ENCODE measurements around the gene GATA3.

GATA3 gene

DNA sequence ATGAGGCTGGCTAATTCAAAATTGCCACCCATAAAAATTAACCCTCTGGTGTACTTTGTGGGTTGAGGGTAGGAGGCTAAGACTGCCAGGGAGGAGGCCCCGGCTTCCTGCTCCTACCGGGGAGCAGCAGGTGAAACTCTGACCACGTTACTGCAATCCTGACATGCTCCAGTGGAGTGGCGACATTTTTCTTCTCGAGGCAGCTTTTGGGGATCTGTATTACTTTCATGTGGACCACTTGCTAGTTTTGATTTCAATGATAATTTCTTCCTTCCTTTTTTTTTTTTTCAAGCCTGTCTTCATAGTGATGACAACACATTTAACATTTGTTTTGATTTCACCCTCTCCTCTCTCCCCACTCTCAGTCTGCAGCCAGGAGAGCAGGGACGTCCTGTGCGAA is 14.6 kb downstream of the GATA3 start:
- no peak for DNase-seq

DNA sequence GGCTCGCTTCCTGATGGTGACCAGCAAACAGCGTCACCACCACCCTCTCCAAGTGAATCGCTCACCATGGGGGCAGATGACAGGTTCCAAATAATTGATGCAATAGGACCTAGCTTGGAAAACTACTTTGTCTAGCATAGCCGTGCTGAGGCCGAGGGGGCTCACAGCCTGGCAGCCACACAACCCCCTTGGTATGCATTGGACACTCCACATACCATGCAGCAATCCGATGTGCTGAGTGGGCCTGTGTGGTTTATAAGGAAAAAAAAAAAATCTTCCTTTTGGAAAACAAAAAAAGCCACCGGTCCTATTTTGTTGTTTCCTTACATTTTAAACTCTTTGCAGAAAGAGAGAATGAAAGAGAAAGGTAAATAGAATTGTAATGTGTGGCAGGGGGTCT is 15.1 kb downstream of the GATA3 start:
- DNase-seq = no peak

DNA sequence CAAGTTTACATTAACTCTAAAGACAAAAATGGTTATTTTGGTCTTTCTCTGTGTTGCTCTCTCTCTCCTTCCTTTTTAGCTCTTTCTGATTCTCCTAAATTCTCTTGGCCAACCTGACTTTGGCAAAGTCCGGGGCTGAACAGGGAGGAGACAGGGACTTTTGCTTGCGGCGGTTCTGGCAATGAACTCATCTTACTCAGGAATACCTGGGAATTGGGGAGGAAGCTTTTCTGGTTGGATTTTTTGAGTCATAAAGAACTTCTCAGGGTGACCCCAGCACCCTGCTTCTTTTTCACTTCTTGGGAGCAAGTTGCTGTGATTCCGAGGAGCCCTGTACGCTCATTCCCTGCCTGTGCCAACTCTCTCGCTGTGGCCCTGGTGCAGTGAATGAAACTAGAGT is 16.0 kb downstream of the GATA3 start:
- no peak for DNase-seq

DNA sequence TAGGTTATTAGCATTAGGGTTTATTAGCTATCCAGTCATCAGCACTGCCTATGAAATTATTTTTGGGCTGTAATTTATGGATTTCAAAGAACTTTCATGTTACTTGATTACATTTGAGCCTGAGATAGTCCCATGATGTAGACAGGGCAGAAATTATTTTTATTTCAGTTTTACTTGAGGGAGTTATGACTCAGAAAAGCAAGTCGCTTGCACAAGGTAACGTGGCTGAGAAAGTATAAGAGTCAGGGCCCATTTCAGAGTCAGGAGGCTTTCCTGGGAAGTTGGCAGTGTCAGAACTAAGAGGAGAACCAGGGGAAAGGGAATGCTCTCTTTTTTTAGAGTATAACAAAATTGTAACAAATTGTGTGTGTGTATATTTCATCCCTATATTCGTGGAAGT is 16.5 kb downstream of the GATA3 start:
- no peak for DNase-seq

DNA sequence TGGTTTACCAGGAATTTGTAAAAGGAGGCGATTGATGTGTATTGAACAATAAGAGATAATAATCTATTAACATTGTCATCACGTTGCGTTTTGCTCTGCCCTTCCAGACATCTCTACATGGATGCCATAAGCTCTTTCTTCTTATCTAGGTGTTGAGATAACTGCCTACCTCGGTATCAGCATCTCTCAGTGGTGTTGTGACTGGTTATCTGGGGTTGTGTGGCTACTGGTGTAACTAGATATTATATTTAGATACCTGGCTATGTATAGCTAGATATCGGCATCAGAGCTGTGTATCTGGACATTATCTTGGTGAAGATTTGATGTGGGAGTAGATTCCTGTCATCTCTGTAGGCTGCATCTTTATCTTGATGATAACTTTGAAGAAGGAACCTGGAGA is 17.2 kb downstream of the GATA3 start:
- DNase-seq = no peak

DNA sequence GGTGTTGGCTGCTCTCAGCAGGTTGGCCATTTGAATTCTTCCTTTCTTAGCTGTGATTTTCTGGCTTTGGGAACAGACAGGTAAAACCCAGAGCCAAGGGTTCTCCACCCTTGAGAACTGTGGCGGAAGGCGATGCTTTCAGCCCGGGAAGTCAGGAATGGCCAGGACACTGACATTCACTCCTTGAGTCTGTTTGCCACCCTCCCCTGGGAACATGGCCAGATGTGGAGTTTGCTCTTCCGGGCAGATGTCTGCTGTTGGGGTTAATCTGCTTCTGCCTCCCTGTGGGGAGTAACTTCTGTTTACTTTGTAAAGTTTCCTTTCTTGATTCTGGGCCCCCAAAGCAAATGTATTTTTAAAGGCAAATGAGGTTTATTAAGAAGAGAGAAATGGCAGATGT is 17.7 kb downstream of the GATA3 start:
- DNase-seq = no peak

DNA sequence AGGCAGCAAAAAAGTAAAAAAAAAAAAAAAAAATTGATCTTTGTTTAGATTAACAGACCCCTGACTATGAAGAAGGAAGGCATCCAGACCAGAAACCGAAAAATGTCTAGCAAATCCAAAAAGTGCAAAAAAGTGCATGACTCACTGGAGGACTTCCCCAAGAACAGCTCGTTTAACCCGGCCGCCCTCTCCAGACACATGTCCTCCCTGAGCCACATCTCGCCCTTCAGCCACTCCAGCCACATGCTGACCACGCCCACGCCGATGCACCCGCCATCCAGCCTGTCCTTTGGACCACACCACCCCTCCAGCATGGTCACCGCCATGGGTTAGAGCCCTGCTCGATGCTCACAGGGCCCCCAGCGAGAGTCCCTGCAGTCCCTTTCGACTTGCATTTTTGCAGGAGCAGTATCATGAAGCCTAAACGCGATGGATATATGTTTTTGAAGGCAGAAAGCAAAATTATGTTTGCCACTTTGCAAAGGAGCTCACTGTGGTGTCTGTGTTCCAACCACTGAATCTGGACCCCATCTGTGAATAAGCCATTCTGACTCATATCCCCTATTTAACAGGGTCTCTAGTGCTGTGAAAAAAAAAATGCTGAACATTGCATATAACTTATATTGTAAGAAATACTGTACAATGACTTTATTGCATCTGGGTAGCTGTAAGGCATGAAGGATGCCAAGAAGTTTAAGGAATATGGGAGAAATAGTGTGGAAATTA is 19.4 kb downstream of the GATA3 start:
- DNase-seq = no peak

DNA sequence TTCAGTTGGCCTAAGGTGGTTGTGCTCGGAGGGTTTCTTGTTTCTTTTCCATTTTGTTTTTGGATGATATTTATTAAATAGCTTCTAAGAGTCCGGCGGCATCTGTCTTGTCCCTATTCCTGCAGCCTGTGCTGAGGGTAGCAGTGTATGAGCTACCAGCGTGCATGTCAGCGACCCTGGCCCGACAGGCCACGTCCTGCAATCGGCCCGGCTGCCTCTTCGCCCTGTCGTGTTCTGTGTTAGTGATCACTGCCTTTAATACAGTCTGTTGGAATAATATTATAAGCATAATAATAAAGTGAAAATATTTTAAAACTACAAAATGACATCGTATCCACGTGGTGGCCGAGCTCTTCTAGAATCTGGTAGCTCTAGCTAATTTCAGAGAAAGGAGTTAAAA is 20.4 kb downstream of the GATA3 start:
- DNase-seq = no peak

DNA sequence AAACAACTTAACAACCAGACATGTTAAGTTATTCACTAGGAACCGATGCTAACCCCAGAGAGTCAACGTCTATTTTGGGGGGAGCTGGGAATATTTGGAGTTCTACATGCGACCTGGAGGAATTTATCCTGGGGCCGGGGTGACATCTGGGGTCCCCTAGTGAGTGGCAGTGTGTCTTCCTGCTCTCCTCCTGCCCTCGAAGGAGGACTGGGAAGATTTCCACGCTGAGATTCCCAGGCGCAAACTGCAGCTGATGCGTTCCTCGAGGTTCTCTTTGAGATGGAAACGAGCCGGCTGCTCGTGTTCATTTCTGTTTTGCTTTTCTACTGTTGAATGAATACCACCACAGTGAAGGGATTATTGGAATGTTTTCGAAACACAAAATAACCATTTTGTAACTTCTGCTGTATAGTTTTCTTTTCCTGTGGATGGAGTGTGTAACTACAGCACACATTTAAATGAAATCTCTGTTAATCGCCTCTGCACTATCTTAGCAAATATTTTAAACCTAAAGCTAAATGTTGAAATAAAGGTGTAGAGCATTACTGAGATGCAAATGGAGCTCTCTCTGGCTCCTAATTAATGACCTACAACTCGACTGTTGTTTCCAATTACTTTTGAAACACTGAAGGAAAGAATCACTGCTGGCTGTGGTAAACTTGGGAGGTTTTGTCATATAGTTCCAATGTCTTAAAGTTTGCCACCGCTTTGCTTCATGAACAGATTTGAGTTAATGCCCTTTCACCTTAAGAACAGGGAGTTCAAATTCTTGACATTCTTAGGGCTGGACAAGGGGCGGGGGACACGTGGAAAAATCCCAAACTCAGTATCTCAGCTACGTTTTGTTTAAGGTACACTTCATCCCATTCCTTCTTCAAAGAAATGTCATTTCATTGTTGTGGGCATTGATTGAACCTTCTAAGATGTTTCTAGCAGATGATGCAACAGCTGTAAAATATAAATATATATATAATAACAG is 21.1 kb downstream of the GATA3 start:
- DNase-seq = no peak

DNA sequence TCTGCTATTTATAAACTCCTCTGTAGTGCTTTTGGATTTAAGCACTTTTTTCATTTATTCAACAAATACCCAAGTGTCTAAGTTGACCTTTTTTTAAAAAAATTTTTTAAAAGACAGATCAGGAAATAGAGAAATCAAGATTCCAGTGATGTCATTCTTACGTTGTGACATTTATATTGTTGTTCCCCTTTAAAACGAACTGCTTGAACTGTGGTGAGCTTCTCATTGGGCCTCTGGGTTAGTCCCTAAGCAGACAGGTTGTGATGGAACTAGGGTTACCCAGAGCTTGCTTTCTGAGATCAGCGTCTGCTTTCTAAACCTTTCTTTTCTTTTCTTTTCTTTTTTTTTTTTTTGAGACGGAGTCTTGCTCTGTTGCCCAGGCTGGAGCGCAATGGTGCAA is 22.4 kb downstream of the GATA3 start:
- no peak for DNase-seq

DNA sequence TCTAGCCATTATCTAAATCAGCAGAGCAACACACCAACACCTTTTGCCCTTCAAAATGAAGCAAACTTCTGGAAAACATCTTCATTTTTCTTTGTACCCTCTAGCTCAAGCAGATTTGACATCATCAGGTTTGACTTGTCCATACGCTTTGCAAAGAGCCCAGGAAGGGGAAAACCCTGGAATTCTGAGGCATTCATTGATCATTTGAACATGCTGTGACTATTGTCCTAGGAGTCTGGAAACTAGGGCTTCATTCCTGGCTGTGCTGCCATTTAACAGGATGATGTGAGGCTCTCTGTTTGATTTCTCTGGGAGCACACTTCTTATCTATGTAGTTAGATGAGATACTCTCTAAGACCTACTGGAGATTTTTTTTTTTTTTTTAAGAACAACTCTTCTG is 23.5 kb downstream of the GATA3 start:
- DNase-seq = no peak

DNA sequence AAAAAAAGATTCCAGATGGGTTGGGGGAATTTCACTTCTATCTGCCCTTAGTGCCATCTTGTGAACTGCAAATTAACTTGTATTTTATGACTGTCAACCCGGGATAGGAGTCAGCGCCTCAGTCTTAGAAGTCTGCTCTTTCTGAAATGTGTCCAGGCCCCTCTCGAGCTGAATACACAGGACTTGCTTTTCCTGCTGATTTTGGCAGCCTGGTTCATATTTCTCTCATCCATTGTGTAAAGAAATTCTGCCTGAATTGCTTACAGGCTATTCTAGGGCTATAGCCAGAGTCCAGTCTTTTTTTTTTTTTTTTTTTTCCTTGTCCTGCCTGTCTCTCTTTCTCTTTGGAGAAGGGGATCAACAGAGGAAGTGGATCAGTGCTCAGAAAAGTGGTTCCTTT is 24.6 kb downstream of the GATA3 start:
- DNase-seq = no peak

DNA sequence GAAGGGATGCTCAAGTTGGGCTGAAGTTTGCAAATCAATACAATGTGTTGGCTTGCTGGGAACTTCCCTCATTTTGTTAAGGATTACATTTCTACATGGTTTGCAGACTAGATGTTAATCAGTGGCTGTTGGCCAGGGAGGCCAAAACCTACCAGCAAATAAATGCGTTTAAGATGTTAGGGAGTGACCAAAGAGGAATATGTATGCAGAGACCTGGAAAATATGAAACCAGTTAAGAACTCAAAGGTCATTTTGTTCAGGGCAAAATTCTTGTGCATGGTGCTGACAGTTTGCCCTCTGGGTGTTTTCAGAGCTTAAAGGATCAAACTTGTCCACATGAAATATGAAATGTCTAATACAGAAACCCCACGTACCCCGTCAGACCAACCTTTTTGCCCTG is 30.3 kb downstream of the GATA3 start:
- no peak for DNase-seq

DNA sequence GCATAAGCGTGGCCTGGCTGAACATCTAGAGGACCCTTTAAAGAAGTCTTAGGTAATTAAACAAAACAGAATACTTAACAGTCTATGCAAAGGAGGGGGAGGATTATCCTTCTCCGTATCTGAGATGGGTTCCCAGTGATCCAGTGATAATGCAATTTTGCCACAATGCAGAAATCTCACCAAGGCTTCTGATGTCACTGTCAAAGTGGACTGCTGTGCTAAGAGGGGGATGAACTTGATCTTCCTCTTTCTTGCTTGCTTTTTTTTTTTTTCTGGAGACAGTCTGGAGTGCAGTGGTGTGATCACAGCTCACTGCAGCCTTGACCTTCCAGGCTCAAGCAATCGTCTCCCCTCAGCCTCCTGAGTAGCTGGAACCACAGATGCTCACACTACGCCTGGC is 30.8 kb downstream of the GATA3 start:
- DNase-seq = no peak

DNA sequence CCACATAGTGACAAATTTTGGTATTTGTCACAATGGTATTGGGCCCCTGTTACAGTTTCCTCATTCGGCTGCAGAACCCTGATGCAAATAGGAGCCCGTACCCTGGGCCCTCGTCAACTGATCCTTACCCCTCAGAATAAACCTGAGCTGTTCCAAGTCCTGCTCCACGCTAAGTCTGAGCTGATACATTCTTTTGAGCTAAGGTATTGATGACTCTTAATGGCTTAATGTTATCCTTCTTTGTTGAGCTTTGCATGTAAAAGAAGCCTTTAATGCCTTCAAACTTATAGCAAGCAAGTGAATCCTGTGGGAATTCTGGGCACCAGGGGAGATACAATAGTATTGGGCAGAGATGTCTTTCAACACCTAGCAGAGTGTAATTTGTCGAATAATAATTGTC is 31.8 kb downstream of the GATA3 start:
- no peak for DNase-seq

DNA sequence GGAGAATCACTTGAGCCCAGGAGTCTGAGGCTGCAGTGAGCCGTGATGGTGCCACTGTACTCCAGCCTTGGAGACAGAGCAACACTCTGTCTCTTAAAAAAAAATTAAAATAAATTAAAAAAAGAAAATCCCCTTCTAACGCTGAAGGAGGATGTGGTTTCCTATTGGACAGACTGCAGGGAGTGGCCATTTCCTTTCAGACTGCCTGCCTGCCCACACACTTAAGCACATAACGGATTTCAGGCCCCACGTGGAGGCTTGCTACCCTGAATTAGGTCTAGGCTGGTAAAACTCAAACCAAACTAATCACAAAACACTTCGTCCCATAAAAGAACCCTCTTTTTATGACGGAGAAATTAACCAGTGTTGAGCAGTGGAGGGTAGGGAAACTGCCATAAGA is 34.0 kb downstream of the GATA3 start:
- DNase-seq = no peak

DNA sequence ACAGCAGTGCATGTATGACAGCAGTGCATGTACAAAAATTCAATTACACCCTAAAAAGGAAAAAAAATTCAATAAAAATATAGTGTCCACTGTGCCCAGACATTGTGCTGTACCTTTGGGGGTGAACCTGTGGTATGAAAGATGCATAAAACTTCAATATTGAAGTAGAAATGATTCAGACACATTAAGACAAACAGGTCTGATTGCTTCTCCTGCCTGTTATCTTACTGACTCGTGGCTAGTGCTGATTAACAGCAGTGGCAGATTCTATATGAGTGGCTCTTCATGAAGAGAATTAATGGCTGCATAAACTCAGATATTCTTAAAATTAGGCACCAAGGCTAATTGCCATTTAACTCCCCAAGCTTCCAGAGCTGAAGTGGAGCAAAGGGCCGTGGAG is 37.9 kb downstream of the GATA3 start:
- DNase-seq = no peak

DNA sequence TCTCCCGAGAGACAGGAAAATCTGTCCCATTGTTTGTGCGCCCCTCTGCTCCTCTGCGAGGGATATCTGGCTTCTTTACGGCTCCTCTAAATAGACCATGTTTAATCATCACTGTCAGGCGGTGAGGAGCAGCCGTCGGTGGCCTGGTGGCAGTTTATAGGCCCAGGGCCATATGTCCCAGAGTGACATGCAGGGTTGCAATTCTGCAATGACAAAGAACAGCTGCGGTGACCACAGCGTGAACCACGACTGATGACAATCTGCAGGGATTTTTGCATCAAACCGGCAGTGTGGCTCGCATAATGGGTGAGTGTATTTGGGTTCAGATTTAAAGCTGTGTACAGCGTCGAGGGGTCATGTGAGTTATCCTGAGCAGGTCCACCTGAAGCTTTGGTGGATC is 41.5 kb downstream of the GATA3 start:
- DNase-seq = no peak

DNA sequence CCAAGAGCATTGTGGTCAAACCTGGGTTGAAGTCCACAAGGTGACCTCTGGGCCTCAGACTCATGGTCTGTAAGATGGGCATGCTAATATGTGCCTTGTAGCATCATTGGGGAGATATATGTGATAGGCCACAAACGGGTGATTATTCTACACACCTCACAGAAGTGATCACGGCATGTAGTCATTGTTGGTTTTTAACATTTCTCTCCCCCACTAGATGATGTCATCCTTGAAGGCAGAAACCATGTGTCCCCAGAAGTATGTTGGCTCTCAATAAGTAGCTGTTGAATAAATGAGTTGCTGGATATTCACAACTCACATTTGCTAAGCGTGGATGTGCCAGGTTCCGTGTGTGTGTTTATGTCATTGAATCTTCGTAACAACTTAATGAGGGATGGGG is 42.4 kb downstream of the GATA3 start:
- DNase-seq = no peak

DNA sequence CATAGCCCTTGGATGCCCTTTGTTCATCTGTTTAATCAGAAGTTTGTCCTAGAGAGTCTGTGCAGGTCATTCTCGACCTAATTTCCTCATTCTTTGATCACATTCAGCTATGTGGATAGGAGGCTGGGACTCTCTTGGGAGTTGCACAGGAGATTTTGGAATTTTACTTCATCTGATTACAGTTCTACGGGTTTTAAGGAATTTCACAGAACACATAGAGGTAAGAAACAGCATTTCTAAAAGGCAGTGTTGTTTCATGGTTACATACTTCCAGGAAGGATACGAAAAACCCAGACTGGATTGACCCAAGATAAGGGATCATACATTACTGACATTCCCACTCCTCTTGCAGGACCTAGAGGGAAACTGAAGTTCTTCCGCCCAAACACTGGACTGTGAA is 45.9 kb downstream of the GATA3 start:
- no peak for DNase-seq

DNA sequence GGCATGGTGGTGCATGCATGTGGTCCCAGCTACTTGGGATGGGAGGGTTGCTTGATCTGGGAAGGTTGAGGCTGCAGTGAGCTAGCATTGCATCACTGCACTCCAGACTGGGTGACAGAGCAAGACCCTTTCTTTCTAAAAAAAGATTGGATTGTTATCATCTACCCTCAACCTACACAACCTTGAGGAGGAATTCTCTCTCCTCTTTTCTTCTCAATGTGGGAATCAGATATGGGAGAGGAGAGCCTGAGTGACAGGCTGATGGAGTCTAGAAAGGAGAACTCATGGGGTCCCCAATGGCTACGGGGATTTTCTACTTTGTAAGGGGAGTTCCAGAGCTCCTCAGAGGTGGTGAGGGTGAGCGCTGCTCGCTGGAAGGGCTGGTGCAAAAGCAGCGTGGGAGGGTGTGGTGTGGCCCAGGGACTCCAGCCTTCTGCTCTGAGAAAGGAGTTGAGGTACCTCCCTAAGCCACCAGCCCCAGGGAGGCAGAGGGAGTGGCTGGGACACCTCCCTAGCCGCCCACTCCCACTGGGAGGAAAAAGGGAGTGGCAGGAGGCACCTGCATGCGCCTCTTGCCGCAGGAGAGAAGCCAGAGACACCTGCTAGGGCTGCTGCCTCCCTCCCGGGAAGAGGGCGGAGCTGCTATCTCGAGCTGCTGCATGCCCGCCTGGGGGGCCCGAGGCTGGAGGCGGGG is 48.4 kb downstream of the GATA3 start:
- DNase-seq = no peak

DNA sequence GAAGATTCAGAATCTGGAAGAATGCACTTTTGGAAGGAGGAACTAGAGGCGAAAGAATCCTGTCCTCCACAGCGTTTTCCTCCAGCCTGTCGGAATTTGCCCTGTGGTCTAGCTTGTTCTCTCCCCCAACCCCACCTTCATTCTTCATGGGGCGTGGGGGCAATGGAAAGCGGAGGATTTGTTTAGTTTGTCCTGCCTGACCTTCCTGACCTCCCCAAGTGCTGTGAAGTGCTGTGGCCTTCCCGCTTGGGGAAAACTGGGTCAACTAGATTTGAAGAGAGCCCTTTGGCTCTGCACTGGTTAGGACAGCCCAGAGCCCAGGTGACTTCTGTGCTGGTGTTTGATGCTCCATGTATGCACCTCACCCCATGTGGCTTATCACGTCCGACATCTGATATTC is 49.1 kb downstream of the GATA3 start:
- DNase-seq = no peak

DNA sequence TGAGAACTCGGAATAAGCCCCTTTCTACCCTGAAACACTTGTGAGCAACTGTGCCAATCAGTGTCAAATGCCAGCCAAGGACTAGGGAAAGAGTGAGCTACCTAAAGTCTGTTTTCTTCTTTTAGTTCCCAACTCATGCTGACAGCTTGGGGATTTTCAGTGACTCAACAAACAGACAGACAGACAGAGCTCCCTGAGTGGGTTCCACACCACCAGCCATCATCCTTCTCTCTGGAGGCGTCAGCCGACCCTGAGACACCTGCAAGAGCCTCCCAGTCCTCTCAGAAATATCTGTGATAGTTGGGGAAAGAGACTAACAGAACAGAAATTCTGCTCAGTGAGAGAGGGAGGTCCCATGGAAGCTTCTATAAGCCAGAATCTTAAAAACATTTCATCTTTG is 49.5 kb downstream of the GATA3 start:
- no peak for DNase-seq

DNA sequence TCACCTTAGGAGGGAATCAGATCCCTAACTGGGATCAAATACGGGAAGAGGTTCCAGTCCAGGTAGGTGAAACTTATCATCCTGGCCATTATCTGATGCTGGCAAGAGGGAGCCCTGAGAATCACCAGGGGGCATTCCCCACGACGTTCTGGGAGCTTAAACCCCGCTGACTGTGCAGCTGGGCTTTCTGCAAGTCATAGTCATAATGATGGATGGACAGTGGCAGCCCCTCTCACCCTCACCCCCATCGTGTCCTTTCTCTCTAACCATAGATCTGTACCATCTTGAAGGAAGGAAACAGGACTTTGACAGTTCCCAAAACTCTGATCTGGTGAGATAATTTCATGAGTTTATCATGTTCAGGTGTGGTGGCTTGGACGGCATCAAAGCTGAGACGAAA is 50.2 kb downstream of the GATA3 start:
- DNase-seq = no peak

Data from NCI-H524 treated with DMSO at 0.1 percent for 48 hours (cell line).